H9 (cell line): ENCODE results near the gene FOXF2. TPM values are rescaled to one million over a fixed set of nuclear protein-coding genes. Genes with fewer than 3 reads are reported as not detected.

ENCODE experiments used
- DNase-seq: peaks from one replicate; pipeline ENCODE4 v3.0.0-alpha.2; 2017
- H2AFZ ChIP-seq: one replicate; pipeline ENCODE4 v1.6.1; 2013; ENCODE audit warnings: mild to moderate bottlenecking, low read length, control low read depth, moderate library complexity
- H2AK5ac ChIP-seq: 2 replicates; pipeline ENCODE4 v1.6.1; 2013; ENCODE audit warnings: low read length, control low read depth, mixed read lengths; ENCODE audit not compliant: insufficient read length
- H2BK120ac ChIP-seq: one replicate; pipeline ENCODE4 v1.6.1; 2013; ENCODE audit warnings: low read depth, mild to moderate bottlenecking, low read length, control low read depth, inconsistent platforms; ENCODE audit not compliant: poor library complexity, severe bottlenecking
- H2BK12ac ChIP-seq: 2 replicates; pipeline ENCODE4 v1.6.1; 2013; ENCODE audit warnings: low read length, control low read depth, mixed read lengths, low read depth; ENCODE audit not compliant: insufficient read length
- H2BK15ac ChIP-seq: 2 replicates; pipeline ENCODE4 v1.6.1; 2013; ENCODE audit warnings: low read depth, low read length, control low read depth
- H2BK20ac ChIP-seq: one replicate; pipeline ENCODE4 v1.6.1; 2013; ENCODE audit warnings: low read depth, mild to moderate bottlenecking, low read length, control low read depth, inconsistent platforms; ENCODE audit not compliant: poor library complexity, severe bottlenecking
- H2BK5ac ChIP-seq: 2 replicates; pipeline ENCODE4 v1.6.1; 2013; ENCODE audit warnings: low read length, control low read depth, mixed read lengths; ENCODE audit not compliant: insufficient read length
- H3K14ac ChIP-seq: 2 replicates; pipeline ENCODE4 v1.6.1; 2013; ENCODE audit warnings: low read length, control low read depth; ENCODE audit not compliant: insufficient read depth
- H3K18ac ChIP-seq: 2 replicates; pipeline ENCODE4 v1.6.1; 2013; ENCODE audit warnings: low read depth, mild to moderate bottlenecking, mixed read lengths, low read length, control low read depth; ENCODE audit not compliant: insufficient read length
- H3K23ac ChIP-seq: 2 replicates; pipeline ENCODE4 v1.6.1; 2013; ENCODE audit warnings: low read length, control low read depth, mixed read lengths, low read depth; ENCODE audit not compliant: insufficient read length
- H3K23me2 ChIP-seq: 2 replicates; pipeline ENCODE4 v1.6.1; 2013; ENCODE audit warnings: low read depth, mild to moderate bottlenecking, mixed read lengths, low read length, control low read depth; ENCODE audit not compliant: insufficient read length, poor library complexity, severe bottlenecking
- H3K27ac ChIP-seq: 2 replicates; pipeline ENCODE4 v1.5.1; 2013; ENCODE audit warnings: low read length, control low read depth, mixed read lengths, low read depth; ENCODE audit not compliant: insufficient read length
- H3K27me3 ChIP-seq: 2 replicates; pipeline ENCODE4 v1.6.1; 2013; ENCODE audit warnings: low read length, control low read depth, inconsistent platforms; ENCODE audit not compliant: insufficient read depth
- H3K4ac ChIP-seq: 2 replicates; pipeline ENCODE4 v1.6.1; 2013; ENCODE audit warnings: low read depth, mild to moderate bottlenecking, control low read depth, inconsistent platforms, low read length, moderate library complexity
- H3K4me1 ChIP-seq: 2 replicates; pipeline ENCODE4 v1.6.1; 2013; ENCODE audit warnings: low read length, control low read depth, inconsistent platforms; ENCODE audit not compliant: insufficient read depth
- H3K4me2 ChIP-seq: 2 replicates; pipeline ENCODE4 v1.6.1; 2013; ENCODE audit warnings: low read length, control low read depth, mixed read lengths; ENCODE audit not compliant: insufficient read length, insufficient read depth
- H3K56ac ChIP-seq: 2 replicates; pipeline ENCODE4 v1.6.1; 2013; ENCODE audit warnings: low read depth, mild to moderate bottlenecking, mixed read lengths, low read length, control low read depth; ENCODE audit not compliant: insufficient read length
- H3K79me1 ChIP-seq: 2 replicates; pipeline ENCODE4 v1.6.1; 2013; ENCODE audit warnings: low read depth, mild to moderate bottlenecking, moderate library complexity, low read length, control low read depth, inconsistent platforms; ENCODE audit not compliant: insufficient read depth, poor library complexity, severe bottlenecking
- H3K79me2 ChIP-seq: 2 replicates; pipeline ENCODE4 v1.6.1; 2013; ENCODE audit warnings: low read length, control low read depth, inconsistent platforms; ENCODE audit not compliant: insufficient read depth
- H3K9ac ChIP-seq: 2 replicates; pipeline ENCODE4 v1.6.1; 2013; ENCODE audit warnings: low read length, control low read depth, mixed read lengths; ENCODE audit not compliant: insufficient read length; ENCODE audit errors: extremely low read depth
- H3K9me3 ChIP-seq: one replicate; pipeline ENCODE4 v1.6.1; 2013; ENCODE audit warnings: low read depth, low read length, inconsistent platforms; ENCODE audit not compliant: control insufficient read depth
- H3T11ph ChIP-seq: one replicate; pipeline ENCODE4 v1.6.1; 2013; ENCODE audit warnings: mild to moderate bottlenecking, low read length, control low read depth, inconsistent platforms
- H4K20me1 ChIP-seq: one replicate; pipeline ENCODE4 v1.6.1; 2013; ENCODE audit not compliant: control insufficient read depth, insufficient read length, insufficient read depth
- H4K5ac ChIP-seq: 2 replicates; pipeline ENCODE4 v1.6.1; 2013; ENCODE audit warnings: low read depth, mild to moderate bottlenecking, mixed read lengths, low read length, control low read depth; ENCODE audit not compliant: insufficient read length
- H4K8ac ChIP-seq: replicated peaks from 2 replicates; pipeline ENCODE4 v1.6.1; 2013; ENCODE audit warnings: low read length, control low read depth, mixed read lengths, low read depth; ENCODE audit not compliant: insufficient read length
- H4K91ac ChIP-seq: 2 replicates; pipeline ENCODE4 v1.6.1; 2013; ENCODE audit warnings: low read depth, mild to moderate bottlenecking, moderate library complexity, mixed read lengths, low read length, control low read depth; ENCODE audit not compliant: insufficient read length
- H3K27ac Mint-ChIP-seq, 3 experiments: 2 replicates in 2 of 3; 3 replicates in 1 of 3; pipeline ENCODE4 v1.8.0; 2020 to 2021; ENCODE audit warnings: mixed read lengths in 3 of 3, mild to moderate bottlenecking in 1 of 3, moderate library complexity in 1 of 3
- H3K27me3 Mint-ChIP-seq: 2 replicates; pipeline ENCODE4 v1.8.0; 2021; ENCODE audit warnings: low read depth, mild to moderate bottlenecking, moderate library complexity, mixed read lengths
- H3K36me3 Mint-ChIP-seq, 3 experiments: 2 replicates in 2 of 3; 3 replicates in 1 of 3; pipeline ENCODE4 v1.8.0; 2020 to 2021; ENCODE audit warnings: low read depth in 3 of 3, mixed read lengths in 3 of 3; ENCODE audit not compliant: insufficient read depth in 1 of 3
- H3K4me1 Mint-ChIP-seq, 2 experiments: 2 replicates each; pipeline ENCODE4 v1.8.0; 2020; ENCODE audit warnings: mixed read lengths in 2 of 2
- H3K4me3 Mint-ChIP-seq, 2 experiments: 2 replicates in 1 of 2; 3 replicates in 1 of 2; pipeline ENCODE4 v1.8.0; 2020 to 2021; ENCODE audit warnings: mild to moderate bottlenecking in 2 of 2, mixed read lengths in 2 of 2, moderate library complexity in 1 of 2
- H3K9me3 Mint-ChIP-seq, 2 experiments: 2 replicates in 1 of 2; 3 replicates in 1 of 2; pipeline ENCODE4 v1.8.0; 2020; ENCODE audit warnings: mild to moderate bottlenecking in 2 of 2, mixed read lengths in 2 of 2, moderate library complexity in 1 of 2
- CTCF ChIP-seq: fragments of 200-600 bp; sonication (generic); conservative IDR thresholded peaks from 3 replicates; pipeline ENCODE4 v1.8.0; 2021; ENCODE audit warnings: antibody characterized with exemption, mild to moderate bottlenecking
- WGBS: extraction: QIAGEN DNeasy Blood & Tissue Kit; methylation state at CpG from one replicate; pipeline ENCODE4 v1.1.7; 2013; ENCODE audit warnings: missing lambda C conversion rate, low lambda C conversion rate, mixed read lengths; ENCODE audit not compliant: insufficient read length; ENCODE audit errors: extremely low coverage; 5-methylcytosine and 5-hydroxymethylcytosine counted together
- long read RNA-seq: library from polyadenylated mRNA; unstranded; transcript quantifications from one replicate; pipeline ENCODE4 v2.0.0, GENCODE V29; 2020
- total RNA-seq: library from RNA; stranded (reverse); gene quantifications from 2 replicates; pipeline ENCODE4 v1.2.1, GENCODE V29; 2021

FOXF2 gene
- total RNA-seq = not detected in 2 replicates
- long read RNA-seq = 0 reads

DNA sequence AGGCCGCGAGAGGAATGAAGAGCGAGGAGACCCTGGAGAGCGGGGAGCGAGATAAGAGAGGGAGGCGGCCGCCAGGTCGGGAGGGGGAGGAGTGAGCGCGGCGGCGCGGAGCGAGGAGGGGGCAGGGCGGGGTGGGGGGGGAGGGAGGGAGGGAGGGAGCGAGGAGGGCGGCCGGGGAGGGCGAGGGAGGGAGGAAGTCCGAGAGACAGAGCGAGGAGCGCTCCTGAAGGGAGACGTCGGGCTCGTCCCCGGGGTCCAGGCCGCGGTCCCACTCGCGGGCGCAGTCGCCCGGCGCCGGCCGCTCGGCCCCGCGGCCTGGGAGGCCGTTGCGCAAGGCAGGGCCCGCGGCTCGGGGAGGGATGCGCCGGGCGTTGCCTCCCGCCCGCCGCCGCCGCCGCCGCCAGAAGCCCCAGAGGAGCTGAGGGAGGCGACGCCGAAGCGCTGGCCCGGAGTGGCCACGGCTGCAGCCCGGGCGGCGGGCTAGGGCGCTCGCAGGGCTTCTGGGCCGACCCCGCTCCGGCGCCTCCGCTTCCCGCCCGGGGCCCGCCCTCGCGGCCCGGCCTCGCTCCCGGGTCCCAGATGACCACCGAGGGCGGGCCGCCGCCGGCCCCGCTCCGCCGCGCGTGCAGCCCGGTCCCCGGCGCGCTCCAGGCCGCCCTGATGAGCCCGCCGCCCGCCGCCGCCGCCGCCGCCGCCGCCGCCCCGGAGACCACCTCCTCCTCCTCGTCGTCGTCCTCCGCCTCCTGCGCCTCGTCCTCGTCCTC is at the start of gene FOXF2:
FOXF2 (plus strand) TSS at position 208 of the 764 bp plus-strand sequence; CDS start at position 580, 372 bp downstream.
- peaks cover 21 to 37% of the 10 kb centered on the region in 2 experiments for H3K4me1 Mint-ChIP-seq
- H4K91ac ChIP-seq = no peak within 1 kb of the TSS
- no peak within 1 kb of the TSS; the same call in 1 of the 2 replicates for H3K14ac ChIP-seq
- H4K20me1 ChIP-seq = no peaks in the 10 kb centered on the region
- no peak within 1 kb of the TSS for H2AFZ ChIP-seq
- no peak within 1 kb of the TSS for H3K18ac ChIP-seq
- no peak within 1 kb of the TSS for H4K8ac ChIP-seq
- no peak within 1 kb of the TSS for H3K23ac ChIP-seq
- TF ChIP-seq CTCF = no peak
- peaks cover 88% of the 10 kb centered on the region for H3K27me3 ChIP-seq
- no peak within 1 kb of the TSS for H3K27ac ChIP-seq
- H3K27ac Mint-ChIP-seq = no peak within 1 kb of the TSS
- no peak within 1 kb of the TSS for H3K4ac ChIP-seq
- no peak within 1 kb of the TSS for H2BK5ac ChIP-seq
- H4K5ac ChIP-seq = no peak within 1 kb of the TSS
- H3K9me3 ChIP-seq = no peaks in the 10 kb centered on the region
- H3K36me3 Mint-ChIP-seq = no peaks in the 10 kb centered on the region
- H3K79me1 ChIP-seq = no peaks in the 10 kb centered on the region
- peaks cover 2 to 14% of the 10 kb centered on the region in 2 experiments; a peak in 4 of 5 replicates for H3K9me3 Mint-ChIP-seq
- no peak within 1 kb of the TSS for H2BK20ac ChIP-seq
- no peak within 1 kb of the TSS for H2AK5ac ChIP-seq
- H2BK15ac ChIP-seq = no peak within 1 kb of the TSS
- no peak within 1 kb of the TSS for H2BK12ac ChIP-seq
- H3K56ac ChIP-seq = no peak within 1 kb of the TSS
- no CpG with 5 or more reads among the region's 112 CpGs for WGBS
- H3K9ac ChIP-seq = no peak within 1 kb of the TSS
- H2BK120ac ChIP-seq = no peak within 1 kb of the TSS
- peaks cover 94% of the 10 kb centered on the region for H3K27me3 Mint-ChIP-seq
- no peaks in the 10 kb centered on the region for H3K79me2 ChIP-seq
- peaks cover 3% of the 10 kb centered on the region for H3K23me2 ChIP-seq
- DNase-seq = peak; percentile 79
- no peaks in the 10 kb centered on the region for H3K4me1 ChIP-seq
- H3T11ph ChIP-seq = no peak within 1 kb of the TSS
- H3K4me2 ChIP-seq = peak within 1 kb of the TSS; percentile 47
- H3K4me3 Mint-ChIP-seq = peak within 1 kb of the TSS; percentile 55 to 80
